ENCODE data around the gene RBM5.

The RBM5 gene

GRCh38 chr3:50121072-50122032, 32.6 kb downstream of the RBM5 start:
- DNase-seq (ENCODE audit: low read depth in 2 of 2) = peak; percentile 28 to 57

GRCh38 chr3:50122071-50122470, 33.4 kb downstream of the RBM5 start:
- no peak for DNase-seq (ENCODE audit: low read depth in 2 of 2)

GRCh38 chr3:50122661-50123391, 34.1 kb downstream of the RBM5 start:
- no peak for DNase-seq (ENCODE audit: low read depth in 2 of 2)

- DNase-seq (ENCODE audit: low read depth in 2 of 2) = no peak
Observed at GRCh38 chr3:50123394-50124051, 34.8 kb downstream of the RBM5 start.

GRCh38 chr3:50124052-50124799, 35.5 kb downstream of the RBM5 start:
- no peak for DNase-seq (ENCODE audit: low read depth in 2 of 2)

GRCh38 chr3:50124800-50125178, 36.1 kb downstream of the RBM5 start:
- no peak for DNase-seq (ENCODE audit: low read depth in 2 of 2)

GRCh38 chr3:50125541-50126286, 37.0 kb downstream of the RBM5 start:
- DNase-seq (ENCODE audit: low read depth in 2 of 2) = no peak

GRCh38 chr3:50126287-50127211, 37.8 kb downstream of the RBM5 start:
- DNase-seq (ENCODE audit: low read depth in 2 of 2) = no peak

- no peak for DNase-seq (ENCODE audit: low read depth in 2 of 2)
Observed at GRCh38 chr3:50127251-50127691, 38.6 kb downstream of the RBM5 start.

GRCh38 chr3:50128001-50128400, 39.3 kb downstream of the RBM5 start:
- no peak for DNase-seq (ENCODE audit: low read depth in 2 of 2)

GRCh38 chr3:50130436-50130835, 41.7 kb downstream of the RBM5 start:
- no peak for DNase-seq (ENCODE audit: low read depth in 2 of 2)

- no peak for DNase-seq (ENCODE audit: low read depth in 2 of 2)
Observed at GRCh38 chr3:50132421-50133282, 43.9 kb downstream of the RBM5 start.

- DNase-seq (ENCODE audit: low read depth in 2 of 2) = no peak
Observed at GRCh38 chr3:50133283-50133615, 44.5 kb downstream of the RBM5 start.

GRCh38 chr3:50134367-50134766, 45.6 kb downstream of the RBM5 start:
- DNase-seq (ENCODE audit: low read depth in 2 of 2) = no peak

GRCh38 chr3:50135964-50136363, 47.2 kb downstream of the RBM5 start:
- no peak for DNase-seq (ENCODE audit: low read depth in 2 of 2)

- DNase-seq (ENCODE audit: low read depth in 2 of 2) = no peak
Observed at GRCh38 chr3:50136714-50137405, 48.1 kb downstream of the RBM5 start.

- no peak for DNase-seq (ENCODE audit: low read depth in 2 of 2)
Observed at GRCh38 chr3:50137531-50137930, 48.8 kb downstream of the RBM5 start.
